IMR-90 (cell line): ENCODE results near the gene NKD1. TPM values are rescaled to one million over a fixed set of nuclear protein-coding genes. Genes with fewer than 3 reads are reported as not detected.

Experiments
- ATAC-seq: fragments of 200-7000 bp; cut with Tn5 transposase; 2 replicates; pipeline ENCODE4 v1.9.1; 2020; ENCODE audit warnings: low read depth, mild to moderate bottlenecking, moderate library complexity
- BruUV-seq: library from RNA; stranded (reverse); fragments of 400-500 nt; replicated peaks from 2 replicates; lab custom pipeline; 2021; lab: Mats Ljungman, UMichigan
- CTCF ChIA-PET: fragments of 300-600 bp; formaldehyde crosslinking; extraction: SDS; loops from one replicate; lab custom pipeline; 2021; ENCODE audit warnings: antibody characterized with exemption; lab: Yijun Ruan, JAX
- POLR2A ChIA-PET: fragments of 300-600 bp; sonication (Branson Sonifier 250); formaldehyde crosslinking; loops from one replicate; lab custom pipeline; 2022; ENCODE audit warnings: antibody characterized with exemption; ENCODE audit not compliant: unreplicated experiment; lab: Charles Lee
- DNase-seq: peaks from one replicate; pipeline ENCODE4 v3.0.0; 2013
- H2AFZ ChIP-seq: replicated peaks from 2 replicates; pipeline ENCODE3; 2013; ENCODE audit warnings: low read length, mild to moderate bottlenecking; ENCODE audit not compliant: poor library complexity
- H2AK5ac ChIP-seq: 2 replicates; pipeline ENCODE4 v1.6.1; 2013; ENCODE audit warnings: low read depth, low read length, inconsistent platforms
- H2AK9ac ChIP-seq: replicated peaks from 2 replicates; pipeline ENCODE3; 2013; ENCODE audit warnings: mild to moderate bottlenecking, low read depth, low read length, moderate library complexity; ENCODE audit not compliant: poor library complexity
- H2BK120ac ChIP-seq: 2 replicates; pipeline ENCODE4 v1.6.1; 2013; ENCODE audit warnings: low read depth, low read length, inconsistent platforms
- H2BK15ac ChIP-seq: 3 replicates; pipeline ENCODE4 v1.6.1; 2013; ENCODE audit warnings: low read depth, low read length, inconsistent platforms
- H2BK20ac ChIP-seq: 2 replicates; pipeline ENCODE4 v1.6.1; 2013; ENCODE audit warnings: low read depth, mild to moderate bottlenecking, inconsistent platforms, low read length, moderate library complexity
- H2BK5ac ChIP-seq: 2 replicates; pipeline ENCODE4 v1.6.1; 2013; ENCODE audit warnings: mild to moderate bottlenecking, low read depth, low read length, inconsistent platforms; ENCODE audit not compliant: poor library complexity, severe bottlenecking
- H3K14ac ChIP-seq: replicated peaks from 2 replicates; pipeline ENCODE4 v1.6.1; 2013; ENCODE audit warnings: low read depth, low read length, inconsistent platforms
- H3K18ac ChIP-seq: 2 replicates; pipeline ENCODE4 v1.6.1; 2013; ENCODE audit warnings: low read depth, low read length, control low read depth
- H3K23ac ChIP-seq: 2 replicates; pipeline ENCODE4 v1.6.1; 2013; ENCODE audit warnings: low read depth, low read length, inconsistent platforms
- H3K27ac ChIP-seq: 2 replicates; pipeline ENCODE4 v1.5.1; 2013; ENCODE audit warnings: mild to moderate bottlenecking, control low read depth, low read length; ENCODE audit not compliant: insufficient read depth
- H3K27me3 ChIP-seq: 2 replicates; pipeline ENCODE4 v1.6.1; 2013; ENCODE audit warnings: low read length; ENCODE audit not compliant: control insufficient read depth, insufficient read depth
- H3K36me3 ChIP-seq: 2 replicates; pipeline ENCODE4 v1.6.1; 2013; ENCODE audit warnings: low read length, mixed read lengths; ENCODE audit not compliant: control insufficient read depth, insufficient read depth
- H3K4ac ChIP-seq: 2 replicates; pipeline ENCODE4 v1.6.1; 2013; ENCODE audit warnings: low read depth, low read length, inconsistent platforms
- H3K4me1 ChIP-seq: 2 replicates; pipeline ENCODE4 v1.6.1; 2013; ENCODE audit warnings: low read length, mixed read lengths; ENCODE audit not compliant: control insufficient read depth, insufficient read depth
- H3K4me2 ChIP-seq: 2 replicates; pipeline ENCODE4 v1.6.1; 2013; ENCODE audit warnings: low read depth, mild to moderate bottlenecking, control low read depth, low read length, moderate library complexity
- H3K4me3 ChIP-seq: 2 replicates; pipeline ENCODE4 v1.5.1; 2013; ENCODE audit warnings: low read depth, mild to moderate bottlenecking, control low read depth, low read length, moderate library complexity; ENCODE audit not compliant: insufficient read depth
- H3K56ac ChIP-seq: 2 replicates; pipeline ENCODE4 v1.6.1; 2013; ENCODE audit warnings: low read length, inconsistent platforms; ENCODE audit not compliant: insufficient read depth; ENCODE audit errors: extremely low read depth
- H3K79me1 ChIP-seq, 2 experiments: 2 replicates each; pipeline ENCODE4 v1.6.1; 2013; ENCODE audit warnings: low read length in 2 of 2, inconsistent platforms in 1 of 2, low read depth in 1 of 2
- H3K9ac ChIP-seq: 2 replicates; pipeline ENCODE4 v1.6.1; 2013; ENCODE audit warnings: low read depth, low read length, control low read depth
- H3K9me1 ChIP-seq: 2 replicates; pipeline ENCODE4 v1.6.1; 2013; ENCODE audit warnings: low read length, inconsistent platforms; ENCODE audit not compliant: insufficient read depth
- H3K9me3 ChIP-seq: 2 replicates; pipeline ENCODE4 v1.6.1; 2013; ENCODE audit warnings: low read length; ENCODE audit not compliant: control insufficient read depth, insufficient read depth
- H4K20me1 ChIP-seq: 2 replicates; pipeline ENCODE4 v1.6.1; 2013; ENCODE audit warnings: low read length, inconsistent platforms; ENCODE audit not compliant: insufficient read depth
- H4K5ac ChIP-seq: 2 replicates; pipeline ENCODE4 v1.6.1; 2013; ENCODE audit warnings: mild to moderate bottlenecking, low read depth, low read length, control low read depth
- H4K8ac ChIP-seq, 2 experiments: 2 replicates each; pipeline ENCODE4 v1.6.1; 2013; ENCODE audit warnings: low read depth in 2 of 2, low read length in 2 of 2, control low read depth in 1 of 2, inconsistent platforms in 1 of 2
- H4K91ac ChIP-seq: 2 replicates; pipeline ENCODE4 v1.6.1; 2013; ENCODE audit warnings: low read depth, low read length, inconsistent platforms; ENCODE audit not compliant: insufficient read depth
- BHLHE40 ChIP-seq: fragments of 150-350 bp; IDR thresholded peaks from 2 replicates; pipeline ENCODE4 v1.6.1; 2016; ENCODE audit warnings: mild to moderate bottlenecking, low read depth, low read length
- CHD1 ChIP-seq: IDR thresholded peaks from 2 replicates; pipeline ENCODE4 v1.6.1; 2012; ENCODE audit warnings: low read depth, low read length, improper control_type of control experiment
- CTCF ChIP-seq: conservative IDR thresholded peaks from 2 replicates; pipeline ENCODE4 v1.5.1; 2012; ENCODE audit warnings: mild to moderate bottlenecking, low read depth, low read length, improper control_type of control experiment
- ELK1 ChIP-seq: fragments of 150-350 bp; IDR thresholded peaks from 2 replicates; pipeline ENCODE4 v1.6.1; 2016; ENCODE audit warnings: low read depth, mild to moderate bottlenecking, low read length, moderate library complexity, borderline replicate concordance
- FOS ChIP-seq: fragments of 150-350 bp; IDR thresholded peaks from 2 replicates; pipeline ENCODE4 v1.6.1; 2016; ENCODE audit warnings: low read depth, low read length
- MAFK ChIP-seq: IDR thresholded peaks from 2 replicates; pipeline ENCODE4 v1.6.1; 2012; ENCODE audit warnings: low read depth, low read length, improper control_type of control experiment
- MAZ ChIP-seq: IDR thresholded peaks from 2 replicates; pipeline ENCODE4 v1.6.1; 2012; ENCODE audit warnings: low read depth, mild to moderate bottlenecking, low read length, improper control_type of control experiment, moderate library complexity, borderline replicate concordance
- MXI1 ChIP-seq: IDR thresholded peaks from 2 replicates; pipeline ENCODE4 v1.6.1; 2012; ENCODE audit warnings: low read depth, mild to moderate bottlenecking, low read length, moderate library complexity, borderline replicate concordance
- NFE2L2 ChIP-seq: fragments of 150-350 bp; IDR thresholded peaks from 2 replicates; pipeline ENCODE4 v1.6.1; 2016; ENCODE audit warnings: low read depth, mild to moderate bottlenecking, low read length
- POLR2A ChIP-seq: IDR thresholded peaks from 2 replicates; pipeline ENCODE4 v1.6.1; 2012; ENCODE audit warnings: mild to moderate bottlenecking, low read depth, low read length
- RCOR1 ChIP-seq: IDR thresholded peaks from 2 replicates; pipeline ENCODE4 v1.6.1; 2012; ENCODE audit warnings: mild to moderate bottlenecking, low read length, improper control_type of control experiment; ENCODE audit not compliant: insufficient replicate concordance
- SMC3 ChIP-seq: fragments of 150-350 bp; IDR thresholded peaks from 2 replicates; pipeline ENCODE4 v1.6.1; 2016; ENCODE audit warnings: low read depth, mild to moderate bottlenecking, antibody characterized with exemption, low read length, moderate library complexity
- USF2 ChIP-seq: fragments of 150-350 bp; IDR thresholded peaks from 2 replicates; pipeline ENCODE4 v1.6.1; 2017; ENCODE audit warnings: mild to moderate bottlenecking, antibody characterized with exemption, low read length, low read depth
- WGBS, 2 experiments: methylation state at CpG; one replicate each; pipeline versions ENCODE4 v1.1.5 to v1.1.7; 2013; ENCODE audit warnings: missing lambda C conversion rate in 2 of 2; ENCODE audit not compliant: insufficient read length in 1 of 2; ENCODE audit errors: extremely low coverage in 2 of 2; 5-methylcytosine and 5-hydroxymethylcytosine counted together
- dilution Hi-C: fragments of 300-500 bp; cut with HindIII; formaldehyde crosslinking; loops from one replicate; pipeline ENCODE4 v1.14.3; 2018; ENCODE audit warnings: low sequenced_read_pairs; ENCODE audit not compliant: unreplicated experiment
- in situ Hi-C: fragments of 300-500 bp; cut with MboI; formaldehyde crosslinking; loops from 3 replicates; pipeline ENCODE4 v1.14.3; 2019; ENCODE audit warnings: low sequenced_read_pairs, inconsistent platforms, mixed read lengths
- intact Hi-C: fragments of 100-400 bp; cut with micrococcal nuclease; formaldehyde crosslinking; loops from 2 replicates; pipeline ENCODE4 v1.10.0; 2022
- polyA plus RNA-seq, 3 experiments: library from polyadenylated mRNA; depleted of rRNA; stranded (reverse); fragments of >200 nt; gene quantifications; 2 replicates each; pipeline ENCODE4 v1.2.3, GENCODE V29; 2012; ENCODE audit warnings: low replicate concordance in 1 of 3
- total RNA-seq: library from RNA; depleted of rRNA; stranded (reverse); fragments of >200 nt; gene quantifications from 2 replicates; pipeline ENCODE4 v1.2.3, GENCODE V29; 2012

The NKD1 gene
- total and polyA plus RNA-seq, 2 of the 4 experiments (the other 2 are of a cell fraction) = not detected

GRCh38 chr16:50563989-50564388, 15.8 kb downstream of the NKD1 start:
- no peaks in the 10 kb centered on the region for H3K4me1 ChIP-seq
- ChIA-PET POLR2A (no interaction called here), CTCF (no interaction called here)
- TF ChIP-seq RCOR1 (no peak), SMC3 (no peak), MXI1 (no peak), CTCF (no peak), NFE2L2 (no peak), FOS (no peak), POLR2A (no peak), MAZ (no peak), USF2 (no peak), BHLHE40 (no peak), MAFK (no peak), ELK1 (no peak), CHD1 (no peak)
- no peak overlapping the region for H3K4me3 ChIP-seq
- H2BK5ac ChIP-seq = no peak overlapping the region
- no peak overlapping the region for H2BK120ac ChIP-seq
- intact Hi-C loops (no loop called here), dilution Hi-C loops (no loop called here), in situ Hi-C loops (no loop called here)
- H3K27me3 ChIP-seq = peaks cover 6% of the 10 kb centered on the region
- H3K56ac ChIP-seq = no peak overlapping the region
- H2BK15ac ChIP-seq = no peak overlapping the region
- H3K18ac ChIP-seq = no peak overlapping the region
- H3K9ac ChIP-seq = no peak overlapping the region
- H2AK5ac ChIP-seq = no peak overlapping the region
- ATAC-seq = no peak
- no peak overlapping the region for H3K14ac ChIP-seq
- no peak overlapping the region for H3K23ac ChIP-seq
- H3K79me1 ChIP-seq = no peaks in the 10 kb centered on the region
- H4K5ac ChIP-seq = no peak overlapping the region
- no peak overlapping the region for H3K4me2 ChIP-seq
- no peak overlapping the region for H3K27ac ChIP-seq
- BruUV-seq = no TSS peak
- no peak overlapping the region for H4K91ac ChIP-seq
- no peak overlapping the region for H3K4ac ChIP-seq
- H2AFZ ChIP-seq = no peak overlapping the region
- 40% methylated on average over 1 of the region's 6 CpGs; no CpG with 5 or more reads in 1 of the 2 experiments for WGBS, 2 experiments
- peaks cover 2% of the 10 kb centered on the region; the same call in 1 of the 2 replicates for H3K9me3 ChIP-seq
- no peaks in the 10 kb centered on the region for H3K36me3 ChIP-seq
- DNase-seq = no peak
- no peak overlapping the region for H2AK9ac ChIP-seq
- H4K20me1 ChIP-seq = no peaks in the 10 kb centered on the region
- no peak overlapping the region for H2BK20ac ChIP-seq
- H3K9me1 ChIP-seq = no peaks in the 10 kb centered on the region
- H4K8ac ChIP-seq = no peak overlapping the region
